ENCODE results near the gene KCNN1. TPM values are rescaled to one million over a fixed set of nuclear protein-coding genes. Genes with fewer than 3 reads are reported as not detected.
A peak's percentile ranks its signal among the peaks of the same experiment; 100 is the strongest.

KCNN1 gene
- total and polyA plus RNA-seq, 2 experiments from 2014 or later, result 2.2 to 29.8 TPM

DNA sequence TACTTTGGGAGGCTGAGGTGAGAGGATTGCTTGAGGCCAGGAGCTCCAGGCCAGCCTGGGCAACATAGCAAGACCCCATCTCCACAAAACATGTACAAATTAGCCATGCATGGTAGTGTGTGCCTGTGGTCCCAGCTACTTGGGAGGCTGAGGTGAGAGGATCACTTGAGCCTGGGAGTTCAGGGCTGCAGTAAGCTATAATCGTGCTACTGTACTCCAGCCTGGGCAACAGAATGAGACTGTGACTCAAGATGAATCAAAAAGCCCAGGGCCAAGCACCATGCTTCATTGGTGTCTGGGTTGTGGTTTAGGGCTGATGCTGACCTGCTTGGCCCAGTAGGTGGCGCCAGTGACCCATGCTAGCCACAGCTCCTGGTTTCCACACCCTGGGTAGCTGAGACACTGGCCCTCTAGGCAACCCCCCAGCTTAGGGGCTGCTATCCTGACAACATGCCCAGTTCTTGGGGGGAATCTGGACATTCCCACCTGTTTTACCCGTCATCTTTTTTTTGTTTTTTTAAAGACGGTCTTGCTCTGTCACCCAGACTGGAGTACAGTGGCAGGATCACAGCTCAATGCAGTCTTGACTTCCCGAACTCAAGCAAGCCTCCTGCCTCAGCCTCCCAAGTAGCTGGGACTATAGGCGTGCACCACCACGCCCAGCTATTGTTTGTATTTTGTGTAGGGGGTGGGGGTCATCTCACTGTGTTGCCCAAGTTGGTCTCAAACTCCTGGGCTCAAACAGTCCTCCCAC, 28.6 kb upstream of the KCNN1 start:
- Histone ChIP-seq H3K27me3 (ENCODE audit: insufficient read depth) (no peaks in the 10 kb centered on the region), H4K20me1 (replicated peaks; ENCODE audit: insufficient read depth) (0 out of 2 replicates have a peak, but pooled peaks cover 3% of the 10 kb centered on the region), H3K79me2 (replicated peaks; ENCODE audit: insufficient read depth) (peaks cover 8% of the 10 kb centered on the region), H3K36me3 (ENCODE audit: insufficient read depth) (no peaks in the 10 kb centered on the region), H3K4me3 (no peak overlapping the region), H3K9me2 (ENCODE audit: insufficient read depth) (no peaks in the 10 kb centered on the region), H3F3A (replicated peaks; ENCODE audit: low read depth) (peaks cover 9% of the 10 kb centered on the region; the same call in 1 of the 2 replicates), H2AFZ (no peak overlapping the region), H3K4me1 (ENCODE audit: insufficient read depth) (no peaks in the 10 kb centered on the region), H3K27ac (ENCODE audit: low read depth) (no peak overlapping the region), H3K4me2 (no peak overlapping the region)
- Mint-ChIP-seq H3K4me1 (peaks cover 12% of the 10 kb centered on the region), H3K36me3 (ENCODE audit: low read depth) (peaks cover 14% of the 10 kb centered on the region; the same call in 2 of the 3 replicates), H3K27ac (no peak overlapping the region), H3K9me3 (no peaks in the 10 kb centered on the region), H3K27me3 (ENCODE audit: insufficient read depth, low read depth, poor library complexity) (peaks cover 9% of the 10 kb centered on the region), H3K4me3 (no peak overlapping the region)
- TF ChIP-seq STAT1 (IDR thresholded peaks at IDR 0.05; ENCODE audit: unreplicated experiment) (no peak), CREB1 (CRISPR knock-in tag; IDR thresholded peaks at IDR 0.05; ENCODE audit: low read depth) (no peak), ZNF114 (CRISPR knock-in tag; IDR thresholded peaks at IDR 0.05) (no peak), EZH2 (IDR thresholded peaks at IDR 0.05; ENCODE audit: low read depth, unreplicated experiment) (no peak)
- TF ChIP-seq, protein P1, sequence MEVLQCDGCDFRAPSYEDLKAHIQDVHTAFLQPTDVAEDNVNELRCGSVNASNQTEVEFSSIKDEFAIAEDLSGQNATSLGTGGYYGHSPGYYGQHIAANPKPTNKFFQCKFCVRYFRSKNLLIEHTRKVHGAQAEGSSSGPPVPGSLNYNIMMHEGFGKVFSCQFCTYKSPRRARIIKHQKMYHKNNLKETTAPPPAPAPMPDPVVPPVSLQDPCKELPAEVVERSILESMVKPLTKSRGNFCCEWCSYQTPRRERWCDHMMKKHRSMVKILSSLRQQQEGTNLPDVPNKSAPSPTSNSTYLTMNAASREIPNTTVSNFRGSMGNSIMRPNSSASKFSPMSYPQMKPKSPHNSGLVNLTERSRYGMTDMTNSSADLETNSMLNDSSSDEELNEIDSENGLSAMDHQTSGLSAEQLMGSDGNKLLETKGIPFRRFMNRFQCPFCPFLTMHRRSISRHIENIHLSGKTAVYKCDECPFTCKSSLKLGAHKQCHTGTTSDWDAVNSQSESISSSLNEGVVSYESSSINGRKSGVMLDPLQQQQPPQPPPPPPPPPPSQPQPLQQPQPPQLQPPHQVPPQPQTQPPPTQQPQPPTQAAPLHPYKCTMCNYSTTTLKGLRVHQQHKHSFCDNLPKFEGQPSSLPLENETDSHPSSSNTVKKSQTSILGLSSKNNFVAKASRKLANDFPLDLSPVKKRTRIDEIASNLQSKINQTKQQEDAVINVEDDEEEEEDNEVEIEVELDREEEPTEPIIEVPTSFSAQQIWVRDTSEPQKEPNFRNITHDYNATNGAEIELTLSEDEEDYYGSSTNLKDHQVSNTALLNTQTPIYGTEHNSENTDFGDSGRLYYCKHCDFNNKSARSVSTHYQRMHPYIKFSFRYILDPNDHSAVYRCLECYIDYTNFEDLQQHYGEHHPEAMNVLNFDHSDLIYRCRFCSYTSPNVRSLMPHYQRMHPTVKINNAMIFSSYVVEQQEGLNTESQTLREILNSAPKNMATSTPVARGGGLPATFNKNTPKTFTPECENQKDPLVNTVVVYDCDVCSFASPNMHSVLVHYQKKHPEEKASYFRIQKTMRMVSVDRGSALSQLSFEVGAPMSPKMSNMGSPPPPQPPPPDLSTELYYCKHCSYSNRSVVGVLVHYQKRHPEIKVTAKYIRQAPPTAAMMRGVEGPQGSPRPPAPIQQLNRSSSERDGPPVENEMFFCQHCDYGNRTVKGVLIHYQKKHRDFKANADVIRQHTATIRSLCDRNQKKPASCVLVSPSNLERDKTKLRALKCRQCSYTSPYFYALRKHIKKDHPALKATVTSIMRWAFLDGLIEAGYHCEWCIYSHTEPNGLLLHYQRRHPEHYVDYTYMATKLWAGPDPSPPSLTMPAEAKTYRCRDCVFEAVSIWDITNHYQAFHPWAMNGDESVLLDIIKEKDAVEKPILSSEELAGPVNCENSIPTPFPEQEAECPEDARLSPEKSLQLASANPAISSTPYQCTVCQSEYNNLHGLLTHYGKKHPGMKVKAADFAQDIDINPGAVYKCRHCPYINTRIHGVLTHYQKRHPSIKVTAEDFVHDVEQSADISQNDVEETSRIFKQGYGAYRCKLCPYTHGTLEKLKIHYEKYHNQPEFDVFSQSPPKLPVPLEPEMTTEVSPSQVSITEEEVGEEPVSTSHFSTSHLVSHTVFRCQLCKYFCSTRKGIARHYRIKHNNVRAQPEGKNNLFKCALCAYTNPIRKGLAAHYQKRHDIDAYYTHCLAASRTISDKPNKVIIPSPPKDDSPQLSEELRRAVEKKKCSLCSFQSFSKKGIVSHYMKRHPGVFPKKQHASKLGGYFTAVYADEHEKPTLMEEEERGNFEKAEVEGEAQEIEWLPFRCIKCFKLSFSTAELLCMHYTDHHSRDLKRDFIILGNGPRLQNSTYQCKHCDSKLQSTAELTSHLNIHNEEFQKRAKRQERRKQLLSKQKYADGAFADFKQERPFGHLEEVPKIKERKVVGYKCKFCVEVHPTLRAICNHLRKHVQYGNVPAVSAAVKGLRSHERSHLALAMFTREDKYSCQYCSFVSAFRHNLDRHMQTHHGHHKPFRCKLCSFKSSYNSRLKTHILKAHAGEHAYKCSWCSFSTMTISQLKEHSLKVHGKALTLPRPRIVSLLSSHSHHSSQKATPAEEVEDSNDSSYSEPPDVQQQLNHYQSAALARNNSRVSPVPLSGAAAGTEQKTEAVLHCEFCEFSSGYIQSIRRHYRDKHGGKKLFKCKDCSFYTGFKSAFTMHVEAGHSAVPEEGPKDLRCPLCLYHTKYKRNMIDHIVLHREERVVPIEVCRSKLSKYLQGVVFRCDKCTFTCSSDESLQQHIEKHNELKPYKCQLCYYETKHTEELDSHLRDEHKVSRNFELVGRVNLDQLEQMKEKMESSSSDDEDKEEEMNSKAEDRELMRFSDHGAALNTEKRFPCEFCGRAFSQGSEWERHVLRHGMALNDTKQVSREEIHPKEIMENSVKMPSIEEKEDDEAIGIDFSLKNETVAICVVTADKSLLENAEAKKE (CRISPR knock-in tag; IDR thresholded peaks at IDR 0.05), result no peak
- TF ChIP-seq, protein P2, sequence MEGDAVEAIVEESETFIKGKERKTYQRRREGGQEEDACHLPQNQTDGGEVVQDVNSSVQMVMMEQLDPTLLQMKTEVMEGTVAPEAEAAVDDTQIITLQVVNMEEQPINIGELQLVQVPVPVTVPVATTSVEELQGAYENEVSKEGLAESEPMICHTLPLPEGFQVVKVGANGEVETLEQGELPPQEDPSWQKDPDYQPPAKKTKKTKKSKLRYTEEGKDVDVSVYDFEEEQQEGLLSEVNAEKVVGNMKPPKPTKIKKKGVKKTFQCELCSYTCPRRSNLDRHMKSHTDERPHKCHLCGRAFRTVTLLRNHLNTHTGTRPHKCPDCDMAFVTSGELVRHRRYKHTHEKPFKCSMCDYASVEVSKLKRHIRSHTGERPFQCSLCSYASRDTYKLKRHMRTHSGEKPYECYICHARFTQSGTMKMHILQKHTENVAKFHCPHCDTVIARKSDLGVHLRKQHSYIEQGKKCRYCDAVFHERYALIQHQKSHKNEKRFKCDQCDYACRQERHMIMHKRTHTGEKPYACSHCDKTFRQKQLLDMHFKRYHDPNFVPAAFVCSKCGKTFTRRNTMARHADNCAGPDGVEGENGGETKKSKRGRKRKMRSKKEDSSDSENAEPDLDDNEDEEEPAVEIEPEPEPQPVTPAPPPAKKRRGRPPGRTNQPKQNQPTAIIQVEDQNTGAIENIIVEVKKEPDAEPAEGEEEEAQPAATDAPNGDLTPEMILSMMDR (conservative IDR thresholded peaks at IDR 0.05; ENCODE audit: low read depth in 2 of 2), result peak; percentile 89 to 98
- DNase-seq (ENCODE audit: low spot score) (peak; percentile 82), ATAC-seq (peak; percentile 63)
